A673 (cell line): ENCODE measurements around the gene TNNT1. TPM values are rescaled to one million over a fixed set of nuclear protein-coding genes. Genes with fewer than 3 reads are reported as not detected.
A peak's percentile ranks its signal among the peaks of the same experiment; 100 is the strongest.

Source experiments
- BruUV-seq: library from RNA; stranded (reverse); fragments of 400-500 nt; replicated peaks from 2 replicates; lab custom pipeline; 2021; lab: Mats Ljungman, UMichigan
- CTCF ChIA-PET: fragments of 300-600 bp; sonication (Branson Sonifier 250); formaldehyde crosslinking; loops from one replicate; lab custom pipeline; 2022; ENCODE audit warnings: antibody characterized with exemption; lab: Charles Lee
- POLR2A ChIA-PET: fragments of 300-600 bp; sonication (Branson Sonifier 250); formaldehyde crosslinking; loops from one replicate; lab custom pipeline; 2022; ENCODE audit warnings: antibody characterized with exemption; ENCODE audit not compliant: low non-redundant PET; lab: Charles Lee
- DNase-seq: peaks from one replicate; pipeline ENCODE4 v3.0.0-alpha.2; 2015; ENCODE audit warnings: low spot score
- H3K27ac ChIP-seq: fragments of 200-600 bp; sonication (generic); 2 replicates; pipeline ENCODE4 v1.5.1; 2016; ENCODE audit warnings: mixed run types, low read depth, mild to moderate bottlenecking, mixed read lengths, antibody characterized with exemption, low read length; ENCODE audit not compliant: poor library complexity, severe bottlenecking
- H3K27me3 ChIP-seq: fragments of 200-600 bp; sonication (generic); replicated peaks from 2 replicates; pipeline ENCODE4 v1.6.1; 2017; ENCODE audit warnings: mixed run types, low read depth, mild to moderate bottlenecking, mixed read lengths, antibody characterized with exemption, low read length; ENCODE audit not compliant: insufficient read depth, poor library complexity
- H3K36me3 ChIP-seq: fragments of 200-600 bp; sonication (generic); 2 replicates; pipeline ENCODE4 v1.6.1; 2016; ENCODE audit warnings: mixed run types, mild to moderate bottlenecking, mixed read lengths, antibody characterized with exemption, low read length; ENCODE audit not compliant: insufficient read depth, poor library complexity, severe bottlenecking
- H3K4me1 ChIP-seq: fragments of 200-600 bp; sonication (generic); 2 replicates; pipeline ENCODE4 v1.6.1; 2017; ENCODE audit warnings: mixed run types, mild to moderate bottlenecking, mixed read lengths, antibody characterized with exemption, low read length; ENCODE audit not compliant: insufficient read depth, poor library complexity, severe bottlenecking
- H3K4me3 ChIP-seq: fragments of 200-600 bp; sonication (generic); 2 replicates; pipeline ENCODE4 v1.5.1; 2016; ENCODE audit warnings: low read depth, mixed run types, mild to moderate bottlenecking, mixed read lengths, low read length; ENCODE audit not compliant: poor library complexity, severe bottlenecking
- H3K9me3 ChIP-seq: fragments of 200-600 bp; sonication (generic); 2 replicates; pipeline ENCODE4 v1.6.1; 2016; ENCODE audit warnings: mixed run types, low read depth, mild to moderate bottlenecking, mixed read lengths, antibody characterized with exemption, low read length; ENCODE audit not compliant: poor library complexity, severe bottlenecking
- EZH2 ChIP-seq: fragments of 200-600 bp; sonication (generic); IDR thresholded peaks from 2 replicates; pipeline ENCODE4 v1.6.1; 2017; ENCODE audit warnings: borderline replicate concordance, low read depth, mild to moderate bottlenecking, mixed read lengths, antibody characterized with exemption, low read length; ENCODE audit not compliant: poor library complexity, severe bottlenecking
- intact Hi-C: fragments of 100-400 bp; cut with micrococcal nuclease; formaldehyde crosslinking; loops from one replicate; pipeline ENCODE4 v1.10.0; 2022; ENCODE audit not compliant: unreplicated experiment
- total RNA-seq: library from RNA; stranded (reverse); gene quantifications from 2 replicates; pipeline ENCODE4 v1.2.3, GENCODE V29; 2021
- TF ChIP-seq, protein P1 (sequence below): fragments of 300-800, 200-600 bp; sonication (generic); conservative IDR thresholded peaks from 2 replicates; pipeline ENCODE4 v1.5.1; 2017; ENCODE audit warnings: low read depth, mild to moderate bottlenecking, antibody characterized with exemption, low read length, moderate library complexity, mixed read lengths

Gene TNNT1
- total RNA-seq, 1 experiment from 2014 or later, result 37.6 TPM

GRCh38 chr19:55196803-55197202 lies 47.8 kb upstream of the TNNT1 start:
- ChIA-PET POLR2A (no interaction called here), CTCF (interaction anchor here (0.6 kb wide), 1 partner anchor 31 kb away, joined by 3 read pairs; no protein-coding TSS in a partner anchor)
- intact Hi-C loops, result no loop called here
- no peaks in the 10 kb centered on the region for H3K27me3 ChIP-seq
- H3K27ac ChIP-seq, result no peak overlapping the region
- no peak for TF ChIP-seq EZH2
- TF ChIP-seq, protein P1, sequence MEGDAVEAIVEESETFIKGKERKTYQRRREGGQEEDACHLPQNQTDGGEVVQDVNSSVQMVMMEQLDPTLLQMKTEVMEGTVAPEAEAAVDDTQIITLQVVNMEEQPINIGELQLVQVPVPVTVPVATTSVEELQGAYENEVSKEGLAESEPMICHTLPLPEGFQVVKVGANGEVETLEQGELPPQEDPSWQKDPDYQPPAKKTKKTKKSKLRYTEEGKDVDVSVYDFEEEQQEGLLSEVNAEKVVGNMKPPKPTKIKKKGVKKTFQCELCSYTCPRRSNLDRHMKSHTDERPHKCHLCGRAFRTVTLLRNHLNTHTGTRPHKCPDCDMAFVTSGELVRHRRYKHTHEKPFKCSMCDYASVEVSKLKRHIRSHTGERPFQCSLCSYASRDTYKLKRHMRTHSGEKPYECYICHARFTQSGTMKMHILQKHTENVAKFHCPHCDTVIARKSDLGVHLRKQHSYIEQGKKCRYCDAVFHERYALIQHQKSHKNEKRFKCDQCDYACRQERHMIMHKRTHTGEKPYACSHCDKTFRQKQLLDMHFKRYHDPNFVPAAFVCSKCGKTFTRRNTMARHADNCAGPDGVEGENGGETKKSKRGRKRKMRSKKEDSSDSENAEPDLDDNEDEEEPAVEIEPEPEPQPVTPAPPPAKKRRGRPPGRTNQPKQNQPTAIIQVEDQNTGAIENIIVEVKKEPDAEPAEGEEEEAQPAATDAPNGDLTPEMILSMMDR, result no peak
- no peaks in the 10 kb centered on the region for H3K9me3 ChIP-seq
- H3K36me3 ChIP-seq, result no peaks in the 10 kb centered on the region
- H3K4me3 ChIP-seq, result no peak overlapping the region
- H3K4me1 ChIP-seq, result no peaks in the 10 kb centered on the region
- peak; percentile 37 for DNase-seq
- BruUV-seq, result no TSS peak

DNA sequence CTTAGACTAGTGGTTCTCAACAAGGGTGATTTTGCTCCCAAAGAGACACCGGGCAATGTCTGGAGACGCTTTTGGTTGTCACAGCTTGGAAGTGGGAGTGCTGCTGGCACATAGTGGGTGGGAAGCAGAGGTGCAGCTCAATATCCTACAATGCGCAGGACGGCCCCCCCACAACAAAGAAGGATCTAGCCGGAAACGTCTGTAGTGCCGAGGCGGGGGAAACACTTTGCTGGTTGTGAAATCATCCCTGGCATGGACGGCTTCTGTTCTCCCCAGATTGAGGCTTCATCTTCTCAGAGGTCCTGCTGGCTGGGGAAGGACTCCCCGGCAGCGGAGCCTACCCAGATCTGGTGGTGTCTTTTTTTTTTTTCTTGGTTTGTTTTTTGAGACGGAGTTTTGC lies 44.5 kb upstream of the TNNT1 start:
- Histone ChIP-seq H3K9me3 (no peaks in the 10 kb centered on the region), H3K27me3 (no peaks in the 10 kb centered on the region), H3K4me1 (no peaks in the 10 kb centered on the region), H3K4me3 (no peak overlapping the region), H3K27ac (no peak overlapping the region), H3K36me3 (no peaks in the 10 kb centered on the region)
- TF ChIP-seq, protein P1, result no peak
- no peak for TF ChIP-seq EZH2
- no peak for DNase-seq
- intact Hi-C loops, result no loop called here
- ChIA-PET CTCF (no interaction called here), POLR2A (interaction anchor here (0.5 kb wide), 1 partner anchor 47 kb away, joined by 3 read pairs; no protein-coding TSS in a partner anchor)
- no TSS peak for BruUV-seq

- no peak for DNase-seq
- Histone ChIP-seq H3K27me3 (no peaks in the 10 kb centered on the region), H3K4me3 (no peak overlapping the region), H3K4me1 (no peaks in the 10 kb centered on the region), H3K9me3 (no peaks in the 10 kb centered on the region), H3K27ac (no peak overlapping the region), H3K36me3 (no peaks in the 10 kb centered on the region)
- TF ChIP-seq, protein P1, result no peak
- no peak for TF ChIP-seq EZH2
- POLR2A ChIA-PET, result no interaction called here
- CTCF ChIA-PET, result no interaction called here
- no TSS peak for BruUV-seq
- intact Hi-C loops, result no loop called here
Observed at GRCh38 chr19:55189403-55189835, 40.4 kb upstream of the TNNT1 start.
